HG03175 (cell line): Measurements from ENCODE around the gene DIP2A.
A peak's percentile ranks its signal among the peaks of the same experiment; 100 is the strongest.

Experiments used
- ATAC-seq: cut with Tn5 transposase; IDR thresholded peaks from one replicate; pipeline ENCODE4 v1.9.1; 2021; ENCODE audit warnings: mild to moderate bottlenecking, moderate library complexity; ENCODE audit not compliant: unreplicated experiment

Gene DIP2A

DNA sequence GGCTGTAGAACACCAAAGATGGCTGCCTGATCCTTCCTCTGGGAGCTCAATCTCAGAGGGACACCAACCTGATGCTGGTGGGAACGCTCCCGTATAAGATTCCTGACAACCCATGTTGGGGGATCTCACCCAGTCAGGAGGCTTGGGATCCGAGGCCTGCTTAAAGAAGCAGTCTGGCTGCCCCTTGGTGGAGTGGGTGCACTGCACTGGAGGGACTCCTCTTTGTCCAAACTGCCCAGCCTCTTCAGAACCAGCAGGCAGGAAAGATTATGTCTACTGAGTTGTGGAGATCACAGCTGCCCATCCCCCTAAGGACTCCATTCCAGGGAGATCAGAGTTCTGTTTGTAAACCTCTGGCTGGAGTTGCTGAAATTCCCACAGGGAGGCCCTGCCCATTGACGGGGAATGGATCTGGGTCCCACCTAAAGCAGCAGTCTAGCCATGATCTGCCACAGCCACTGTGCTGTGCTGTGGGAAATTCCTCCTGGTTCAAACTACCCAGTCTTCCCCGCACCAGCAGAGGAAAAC, 123.2 kb downstream of the DIP2A start:
- ATAC-seq: no peak

DNA sequence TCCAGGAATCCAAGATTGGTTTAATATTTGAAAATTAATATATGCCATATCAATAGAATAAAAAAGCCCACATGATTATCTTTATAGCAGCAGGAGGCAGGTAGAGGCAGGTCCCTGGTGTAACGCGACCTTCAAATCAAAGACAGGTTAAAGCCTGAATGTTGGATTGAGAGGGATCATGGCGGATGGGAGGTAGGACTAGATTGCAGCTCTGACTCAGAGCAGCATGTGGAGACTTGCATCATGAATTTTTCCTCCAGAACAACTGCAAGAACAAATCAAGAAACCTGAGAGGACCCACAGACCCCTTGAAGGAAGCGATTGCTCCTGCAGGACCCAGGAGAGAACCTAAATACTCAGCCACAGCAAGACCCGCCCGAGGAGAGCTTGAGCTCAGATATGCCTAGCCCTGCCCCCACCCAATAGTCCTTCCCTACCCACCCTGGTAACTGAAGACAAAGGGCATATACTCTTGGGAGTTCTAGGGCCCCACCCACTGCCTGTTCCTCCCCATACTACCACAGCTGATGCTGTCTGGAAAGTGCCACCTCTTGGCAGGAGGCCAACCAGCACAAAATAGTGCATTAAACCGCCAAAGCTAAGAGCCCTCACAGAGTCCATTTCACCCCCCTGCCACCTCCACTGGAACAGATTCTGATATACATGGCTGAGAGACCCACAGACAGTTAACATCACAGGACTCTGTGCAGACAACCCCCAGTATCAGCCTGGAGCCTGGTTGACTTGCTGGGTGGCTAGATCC, 126.7 kb downstream of the DIP2A start:
- no peak for ATAC-seq

DNA sequence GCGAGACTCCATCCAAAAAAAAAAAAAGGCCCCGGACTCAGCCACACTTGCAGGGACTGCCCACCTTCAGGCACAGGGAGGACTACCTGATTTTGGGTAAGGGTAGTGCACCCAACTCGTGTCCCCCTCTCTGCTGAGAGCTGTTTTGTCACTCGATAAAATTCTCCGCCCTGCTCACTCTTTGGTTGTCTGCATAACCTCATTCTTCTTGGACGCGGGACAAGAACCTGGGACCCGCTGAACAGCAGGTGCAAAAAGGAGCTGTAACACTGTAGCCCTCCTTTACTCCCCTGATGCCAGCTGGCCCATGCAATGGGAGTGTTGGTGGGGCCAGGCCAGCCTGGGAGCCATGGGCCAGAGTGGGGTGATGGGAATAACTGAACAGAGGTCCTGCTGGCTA, 135.6 kb downstream of the DIP2A start:
- no peak for ATAC-seq

DNA sequence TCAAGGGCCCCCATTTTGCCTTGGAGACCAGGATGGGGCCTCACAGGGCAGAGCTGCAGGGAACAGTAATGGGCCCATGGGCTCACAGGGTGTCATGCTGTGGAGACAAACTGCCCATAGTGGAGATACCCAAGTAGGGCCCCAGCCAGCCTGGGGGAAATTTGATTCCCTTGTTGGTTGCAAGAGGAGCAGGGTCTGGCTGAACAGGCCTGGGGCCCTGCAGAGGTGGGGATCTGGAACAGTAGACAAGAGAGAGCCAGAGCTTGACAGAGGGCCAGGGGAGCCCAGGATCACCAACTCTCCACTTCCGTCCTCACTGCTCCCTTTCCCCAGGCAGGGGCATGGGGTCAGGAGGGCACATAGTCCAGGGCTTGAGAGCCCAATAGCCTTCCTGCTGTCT, 137.5 kb downstream of the DIP2A start:
- ATAC-seq: no peak

DNA sequence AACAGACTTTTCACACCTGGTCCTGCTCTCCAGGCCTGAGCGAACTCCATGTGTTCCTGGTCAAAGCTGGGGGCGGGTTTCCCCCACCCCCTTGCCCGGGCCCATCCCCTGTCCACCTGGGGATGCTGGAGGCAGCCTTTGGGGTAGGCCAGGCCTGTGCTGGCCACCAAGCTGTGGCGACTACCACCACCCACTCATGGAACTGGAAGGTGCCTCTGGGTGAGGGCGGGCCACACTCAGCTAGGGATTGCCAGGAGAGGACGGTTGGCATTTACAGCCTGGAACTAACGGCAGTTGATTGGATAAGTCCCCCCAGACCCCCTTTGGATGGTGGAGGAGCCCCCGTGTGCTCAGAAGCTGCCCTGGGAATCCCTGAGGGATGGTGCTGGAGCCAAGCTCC, 138.3 kb downstream of the DIP2A start:
- no peak for ATAC-seq

DNA sequence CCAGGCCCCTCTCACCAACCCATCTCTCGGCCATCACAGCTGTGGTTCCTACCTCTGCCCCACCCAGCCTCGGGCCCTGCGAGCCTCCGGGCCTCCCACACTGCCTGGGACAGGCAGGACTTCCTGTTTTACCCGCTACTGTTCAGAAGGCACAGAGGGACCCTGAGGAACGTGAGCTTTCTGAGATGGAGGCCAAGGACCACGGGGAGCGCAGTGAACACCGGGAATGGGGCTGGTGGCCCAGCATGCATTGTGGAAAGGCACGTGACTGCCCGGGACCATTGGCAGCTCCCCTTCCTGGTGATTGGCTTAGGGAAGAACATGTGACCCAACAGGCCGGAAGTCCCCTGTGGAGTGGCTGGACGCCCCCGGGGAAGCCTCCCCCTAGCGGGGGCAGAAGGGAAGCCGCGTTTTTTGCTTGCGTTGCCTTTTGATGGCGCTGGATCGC, 139.2 kb downstream of the DIP2A start:
- no peak for ATAC-seq

DNA sequence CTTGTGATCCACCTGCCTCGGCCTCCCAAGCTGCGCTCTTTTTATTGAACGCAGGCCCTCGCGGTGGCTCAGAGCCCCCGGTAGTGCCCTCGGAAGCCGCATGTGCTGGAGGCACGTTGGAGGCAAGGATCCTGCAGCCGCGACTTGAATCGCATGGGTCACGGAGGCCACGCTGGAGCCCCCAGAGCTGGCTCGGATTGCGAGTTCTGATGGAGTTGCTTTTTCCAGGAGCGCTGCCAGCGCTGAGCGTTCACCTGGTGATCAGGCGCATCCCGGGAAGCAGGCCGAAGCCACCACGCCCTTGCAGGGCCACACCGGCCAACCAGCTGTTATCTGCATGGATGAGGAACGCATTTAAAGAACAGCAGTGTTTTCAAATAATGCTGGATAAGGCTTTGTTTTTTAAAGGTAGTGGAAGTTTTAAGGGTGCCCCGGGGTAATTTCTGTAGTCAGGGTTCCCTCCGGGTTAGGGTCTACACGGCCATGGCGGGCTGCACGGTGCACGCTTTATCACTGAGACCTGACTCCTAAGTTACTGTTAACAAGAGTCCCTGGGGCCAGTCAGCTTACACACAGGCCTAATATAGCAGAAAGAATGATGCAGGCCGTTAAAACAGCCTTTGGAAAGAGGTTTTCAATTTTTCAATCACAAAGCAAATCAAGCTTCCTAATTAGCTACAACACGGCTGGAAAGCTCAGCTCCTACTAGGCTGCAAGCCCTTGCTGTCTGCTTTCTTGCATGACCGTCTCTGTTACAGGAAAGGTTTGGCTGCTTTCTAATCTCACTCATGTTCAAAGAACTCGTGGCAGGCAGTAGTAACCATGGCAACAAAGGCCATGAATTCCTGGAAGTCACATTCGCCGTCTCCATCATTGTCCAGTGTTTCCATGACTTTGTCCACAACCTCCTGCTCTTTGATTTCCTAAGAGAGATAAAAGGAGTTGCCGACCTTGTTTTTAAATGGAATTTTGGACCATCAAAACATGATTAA, 140.2 kb downstream of the DIP2A start:
- no peak for ATAC-seq

DNA sequence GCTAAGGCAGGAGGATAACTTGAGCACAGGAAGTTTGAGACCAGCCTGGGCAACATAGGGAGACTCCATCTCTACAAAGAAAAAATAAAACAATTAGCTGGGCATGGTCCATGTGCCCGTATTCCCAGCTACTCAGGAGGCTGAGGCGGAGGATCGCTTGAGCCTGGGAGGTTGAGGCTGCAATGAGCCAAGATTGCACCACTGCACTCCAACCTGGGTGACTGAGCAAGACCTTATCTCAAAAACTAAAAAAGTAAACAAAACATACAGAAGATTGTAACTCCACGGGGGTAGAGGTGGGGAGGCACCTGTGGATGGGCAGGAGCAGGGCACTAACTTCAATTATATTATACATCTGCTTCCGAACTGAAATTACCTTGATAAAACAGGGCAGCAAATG, 141.6 kb downstream of the DIP2A start:
- no peak for ATAC-seq

DNA sequence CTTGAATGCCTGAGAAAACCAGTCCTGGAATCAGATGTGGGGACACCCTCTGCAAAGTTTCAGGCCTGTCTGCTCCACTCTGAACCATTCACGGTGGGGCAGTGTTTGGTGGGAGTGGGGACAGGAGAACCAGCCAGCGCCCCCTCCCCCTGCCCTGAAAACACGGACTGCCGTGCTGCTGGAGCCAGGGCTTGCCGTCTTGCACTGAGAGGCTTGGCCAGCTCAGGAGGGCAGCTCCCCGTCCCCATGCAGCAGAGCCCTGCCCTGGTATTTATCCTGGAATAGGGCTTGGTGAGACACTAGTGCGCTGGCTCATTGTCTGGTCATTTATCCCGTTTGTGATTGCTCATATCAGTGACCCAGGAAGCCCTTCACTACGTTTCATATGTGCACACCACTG, 142.3 kb downstream of the DIP2A start:
- ATAC-seq: no peak

DNA sequence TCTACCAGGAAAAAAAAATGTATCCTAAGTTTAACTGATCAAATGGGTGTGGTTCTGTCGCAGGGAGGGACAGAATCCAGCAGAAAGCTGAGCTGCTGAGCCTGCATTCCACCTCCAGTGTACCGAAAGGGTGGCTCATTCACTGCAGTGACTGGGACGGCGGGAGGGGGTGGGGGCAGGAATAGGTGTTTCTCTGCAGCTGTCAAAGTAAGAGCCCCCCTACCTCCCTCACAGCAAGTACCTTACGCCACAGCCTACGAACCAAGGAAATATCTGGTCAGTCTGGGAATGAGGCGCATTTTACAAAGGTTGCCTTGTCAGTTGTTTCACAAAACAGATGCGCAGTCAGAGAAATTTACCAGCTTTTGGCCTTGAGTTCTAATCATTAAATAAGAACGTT, 144.5 kb downstream of the DIP2A start:
- no peak for ATAC-seq

DNA sequence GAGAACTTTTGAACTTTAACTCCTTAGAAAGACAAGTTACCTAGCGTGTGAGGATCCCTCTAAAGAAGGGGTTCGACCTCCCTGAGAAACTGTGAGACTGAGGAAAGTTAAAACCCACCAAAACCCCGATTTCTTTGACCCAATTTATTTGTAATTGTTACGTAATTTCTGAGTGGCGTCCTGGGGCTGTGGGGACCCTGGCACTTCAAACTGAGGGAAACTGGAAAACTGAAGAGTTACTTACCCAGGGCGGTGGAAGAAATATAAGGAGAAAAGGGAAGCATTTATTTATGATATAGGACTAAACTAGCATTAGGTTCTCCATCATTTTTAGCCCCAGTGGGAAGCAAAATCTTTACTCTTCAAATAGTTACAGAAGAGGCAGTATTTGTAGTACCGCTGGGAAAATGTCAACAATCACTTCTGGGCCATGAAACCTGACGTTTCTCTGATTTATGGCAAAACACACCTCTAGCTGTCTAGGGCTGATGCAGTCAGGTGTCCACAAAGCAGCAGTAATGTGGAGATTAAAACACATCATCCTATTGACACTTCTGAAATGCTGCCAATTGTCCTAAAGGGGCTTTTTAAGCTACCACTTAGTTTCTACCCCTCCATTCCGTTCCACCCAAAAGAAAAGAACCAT, 145.8 kb downstream of the DIP2A start:
- no peak for ATAC-seq

DNA sequence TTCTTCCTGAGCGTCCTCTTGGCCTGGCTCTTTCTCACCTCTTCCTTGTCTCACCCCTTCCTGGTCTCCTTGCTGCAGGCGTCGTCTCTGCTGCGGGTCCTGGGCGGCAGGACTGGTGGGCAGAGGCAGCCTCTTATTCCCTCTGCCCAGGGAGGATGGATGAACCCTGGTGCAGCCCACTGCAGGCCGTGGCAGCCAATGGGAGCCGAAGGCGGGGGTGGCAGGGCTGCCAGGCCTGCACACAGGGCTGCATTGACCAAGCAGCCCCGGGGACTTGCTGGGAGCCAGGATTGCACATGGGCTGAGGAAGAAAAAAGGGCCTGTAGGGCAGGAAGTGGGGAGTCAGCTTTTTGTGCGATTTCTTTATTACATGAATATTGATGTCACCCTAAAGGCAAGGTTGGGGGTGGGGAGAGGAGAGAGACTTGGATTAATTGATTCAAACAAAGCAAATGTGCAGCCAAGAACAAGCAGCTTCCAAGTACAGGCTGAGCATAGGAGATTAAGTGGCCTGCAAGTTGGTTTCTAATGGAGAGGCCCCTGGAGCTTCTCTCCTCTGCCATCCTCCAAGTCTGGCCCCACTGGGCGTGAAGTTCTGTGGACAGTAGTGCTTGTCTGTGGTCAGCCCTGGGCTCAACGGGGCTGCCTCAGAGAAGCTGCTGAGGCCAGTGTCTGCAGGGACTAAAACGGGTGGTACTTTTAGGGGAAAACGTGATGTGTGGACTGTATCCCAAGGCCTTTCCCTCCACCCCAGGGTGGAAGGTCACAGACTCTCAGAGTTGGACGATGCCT, 146.5 kb downstream of the DIP2A start, which contains the start of gene S100B:
Gene S100B (minus strand): TSS at position 108 of the 792 bp plus-strand sequence. CDS start 2,667 bp downstream, outside the sequence.
- ATAC-seq: no peak

DNA sequence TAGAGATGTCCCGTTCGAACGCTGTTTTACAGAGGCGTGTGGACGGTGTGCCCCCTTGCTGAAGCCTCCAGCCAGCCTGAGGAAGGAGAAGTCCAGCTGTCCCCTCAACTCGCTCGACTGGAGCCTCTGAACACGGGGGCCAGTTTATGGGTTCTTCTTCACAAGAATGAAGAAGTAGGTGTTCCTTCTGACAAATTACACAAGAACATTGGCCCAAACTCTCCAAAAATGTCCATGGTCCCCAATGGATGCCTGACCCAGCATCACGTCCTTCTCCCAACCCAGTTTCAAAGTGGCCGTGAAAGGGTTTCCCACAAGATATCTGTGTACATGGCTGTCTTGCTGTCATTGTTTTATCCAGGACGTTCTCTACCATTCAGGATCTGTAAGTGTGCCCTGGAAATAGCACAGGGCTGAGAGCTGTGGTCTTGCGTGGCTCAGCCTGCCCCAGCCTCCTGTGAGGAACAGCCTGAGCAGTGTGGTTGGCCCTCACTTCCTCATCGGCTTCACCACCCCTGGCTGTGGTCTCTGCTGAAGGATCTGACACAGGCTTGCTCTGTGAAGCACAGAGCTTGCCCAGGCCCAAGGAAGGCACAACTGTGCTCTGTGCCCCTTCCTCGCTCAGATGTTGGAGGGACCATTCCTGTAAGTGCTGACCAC, 147.2 kb downstream of the DIP2A start:
- ATAC-seq: peak; percentile 55

DNA sequence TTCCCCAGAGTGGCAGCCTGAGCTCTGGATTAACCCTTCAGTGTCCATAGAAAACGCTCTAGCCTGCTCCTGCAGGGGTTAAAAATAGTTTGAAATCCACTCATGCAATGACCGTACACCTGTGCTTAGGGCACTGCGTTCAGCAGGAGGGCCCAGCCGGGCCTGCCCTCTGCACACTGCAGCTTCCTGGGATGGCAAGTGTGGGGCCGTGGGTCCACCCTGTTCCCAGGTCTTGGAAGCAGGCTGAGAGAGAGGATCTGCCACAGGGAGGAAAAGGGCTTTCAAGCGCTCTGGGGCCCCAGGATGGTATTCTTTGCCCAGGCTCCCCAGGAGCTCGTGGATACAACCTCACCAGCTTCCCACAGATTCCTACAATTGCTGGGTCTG, 147.7 kb downstream of the DIP2A start:
- no peak for ATAC-seq

DNA sequence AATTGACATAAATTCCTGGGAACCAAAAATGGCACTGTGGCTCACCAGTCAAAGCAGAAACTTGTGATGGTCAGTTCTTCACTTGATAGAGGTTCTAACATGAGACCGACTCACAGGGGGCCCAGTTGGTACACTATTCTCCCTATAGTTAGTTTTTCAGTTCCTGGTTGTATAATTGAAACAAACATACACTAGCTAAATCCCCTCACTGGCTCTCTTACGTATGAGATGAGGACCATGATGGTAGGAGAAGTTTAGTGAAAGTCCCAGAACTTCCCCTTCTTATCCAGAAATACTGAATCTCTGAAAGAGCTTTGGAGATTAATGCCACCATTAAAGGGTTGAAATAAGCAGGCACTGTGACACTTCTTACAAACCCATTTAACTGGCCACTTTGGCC, 148.9 kb downstream of the DIP2A start:
- ATAC-seq: no peak

DNA sequence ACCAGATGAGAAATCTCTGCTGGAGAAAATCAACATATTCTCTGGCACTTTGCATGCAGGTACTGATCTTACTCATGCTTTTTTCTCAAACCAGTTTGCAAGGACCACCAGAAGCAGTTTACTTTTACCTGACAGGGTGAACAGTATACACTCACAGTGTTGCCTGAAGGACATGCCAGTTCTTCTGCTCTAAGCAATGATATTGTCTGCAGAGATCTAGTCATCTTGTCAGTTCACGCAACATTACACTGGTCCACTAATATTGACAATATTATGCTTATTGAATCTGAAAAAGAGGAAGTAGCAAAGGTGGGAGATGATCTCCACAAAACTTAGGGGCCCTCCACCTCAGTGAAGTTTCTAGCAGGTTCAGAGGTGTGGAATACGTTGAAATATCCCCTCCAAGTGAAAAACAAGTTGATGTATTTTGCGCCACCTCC, 150.0 kb downstream of the DIP2A start:
- peak; percentile 41 for ATAC-seq

DNA sequence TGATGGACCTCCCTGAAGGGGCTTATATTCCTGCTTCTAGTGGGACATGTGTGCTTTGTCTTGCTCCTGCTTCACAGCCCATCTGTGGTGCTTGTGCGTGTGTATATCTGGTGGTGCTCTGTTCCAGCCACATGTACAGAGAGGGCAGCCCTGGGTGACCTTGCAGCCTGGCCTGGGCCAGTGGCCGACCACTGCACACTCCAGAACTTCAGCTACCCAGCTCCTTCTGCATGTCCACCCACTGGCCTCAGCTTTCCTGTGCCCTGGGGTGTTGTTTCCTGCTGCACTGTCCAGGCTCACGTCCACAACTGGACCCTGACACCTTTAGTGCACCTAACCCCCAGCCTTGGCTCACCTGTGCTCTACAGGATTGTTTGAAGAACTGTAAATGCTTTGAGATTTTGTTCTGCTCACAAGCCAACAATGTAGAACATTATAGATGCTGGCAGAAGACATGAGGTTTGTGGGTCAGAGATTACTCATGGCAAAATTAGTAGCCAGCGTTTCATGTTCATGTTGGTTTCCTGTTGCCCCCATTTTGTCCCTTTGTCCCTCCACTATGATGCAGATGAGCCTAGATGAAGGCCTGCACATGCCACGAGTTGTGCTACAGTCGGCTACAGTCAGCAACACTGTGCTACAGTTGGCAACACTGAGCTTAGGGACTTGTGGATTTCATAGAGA, 151.5 kb downstream of the DIP2A start:
- no peak for ATAC-seq

DNA sequence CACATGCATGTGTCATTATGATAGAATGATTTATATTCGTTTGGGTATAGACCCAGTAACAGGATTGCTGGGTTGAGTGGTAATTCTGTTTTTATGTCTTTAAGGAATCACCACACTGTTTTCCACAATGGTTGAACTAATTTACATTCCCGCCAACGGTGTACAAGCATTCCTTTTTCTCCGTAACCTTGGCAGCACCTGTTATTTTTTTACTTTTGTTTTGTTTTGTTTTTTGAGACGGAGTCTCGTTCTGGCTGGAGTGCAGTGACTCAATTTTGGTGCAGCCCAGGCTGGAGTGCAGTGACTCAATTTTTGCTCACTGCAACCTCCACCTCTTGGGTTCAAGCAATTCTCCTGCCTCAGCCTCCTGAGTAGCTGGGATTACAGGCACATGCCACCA, 154.7 kb downstream of the DIP2A start:
- no peak for ATAC-seq

DNA sequence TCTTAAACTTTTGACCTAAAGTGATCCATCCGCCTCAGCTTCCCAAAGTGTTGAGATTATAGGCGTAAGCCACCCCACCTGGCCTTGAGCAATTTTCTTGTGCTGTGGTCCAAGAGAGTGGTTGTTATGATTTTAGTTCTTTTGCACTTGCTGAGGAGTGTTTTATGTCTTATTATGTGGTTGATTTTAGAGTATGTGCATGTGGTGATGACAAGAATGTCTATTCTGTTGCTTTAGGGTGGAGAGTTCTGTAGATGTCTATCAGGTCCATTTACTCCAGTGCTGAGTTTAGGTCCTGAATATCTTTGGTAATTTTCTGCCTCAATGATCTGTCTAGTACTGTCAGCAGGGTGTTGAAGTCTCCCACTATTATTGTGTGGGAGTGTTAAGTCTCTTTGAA, 157.4 kb downstream of the DIP2A start:
- ATAC-seq: no peak
